Measurements from ENCODE around the gene PLCB4. TPM values are rescaled to one million over a fixed set of nuclear protein-coding genes. Genes with fewer than 3 reads are reported as not detected.

The PLCB4 gene
- total and polyA plus RNA-seq, 2 donors = 4.8 to 7.6 TPM

DNA sequence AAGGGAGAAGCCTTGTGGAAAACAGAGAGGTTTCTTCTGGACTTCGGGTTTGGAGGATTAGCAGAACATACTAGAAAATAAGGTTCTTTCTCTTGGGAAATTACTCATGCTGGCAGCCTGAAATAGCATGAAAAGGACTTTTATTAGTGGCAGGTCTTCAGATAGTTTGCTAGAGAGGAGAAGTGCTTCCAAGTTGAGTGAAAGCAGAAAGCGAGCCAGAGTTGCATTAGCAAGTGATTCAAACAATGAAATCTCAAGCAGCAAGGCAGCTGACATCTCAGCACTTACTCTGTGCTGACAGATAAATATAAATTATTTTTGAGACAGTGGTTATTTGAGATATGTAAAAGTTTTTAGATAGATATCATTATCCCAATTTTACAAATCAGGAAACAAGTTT is 91.9 kb downstream of the PLCB4 start:
- H3K9me3 ChIP-seq (ENCODE audit: control insufficient read depth in 2 of 2, insufficient read depth in 1 of 2, low read length in 1 of 2) = no peaks in the 10 kb centered on the region
- H3K4me1 ChIP-seq (ENCODE audit: control insufficient read depth in 2 of 2, insufficient read depth in 2 of 2, low read length in 2 of 2) = peaks cover 4 to 9% of the 10 kb centered on the region in 2 donors
- DNase-seq (ENCODE audit: low read depth in 6 of 9, low spot score in 9 of 9) = peak in 1 of 9 donors; percentile 7
- no peaks in the 10 kb centered on the region for H3K27me3 ChIP-seq (ENCODE audit: control insufficient read depth in 2 of 2, insufficient read depth in 1 of 2, low read length in 1 of 2)
- no peak overlapping the region for H3K4me3 ChIP-seq (ENCODE audit: low read length in 2 of 2)
- H3K27ac ChIP-seq (ENCODE audit: low read depth in 1 of 2, low read length in 1 of 2) = no peak overlapping the region
- H3K36me3 ChIP-seq (ENCODE audit: control insufficient read depth in 2 of 2, insufficient read depth in 2 of 2, low read length in 1 of 2) = no peaks in the 10 kb centered on the region
- WGBS = 14% methylated on average over 2 of the region's 2 CpGs

DNA sequence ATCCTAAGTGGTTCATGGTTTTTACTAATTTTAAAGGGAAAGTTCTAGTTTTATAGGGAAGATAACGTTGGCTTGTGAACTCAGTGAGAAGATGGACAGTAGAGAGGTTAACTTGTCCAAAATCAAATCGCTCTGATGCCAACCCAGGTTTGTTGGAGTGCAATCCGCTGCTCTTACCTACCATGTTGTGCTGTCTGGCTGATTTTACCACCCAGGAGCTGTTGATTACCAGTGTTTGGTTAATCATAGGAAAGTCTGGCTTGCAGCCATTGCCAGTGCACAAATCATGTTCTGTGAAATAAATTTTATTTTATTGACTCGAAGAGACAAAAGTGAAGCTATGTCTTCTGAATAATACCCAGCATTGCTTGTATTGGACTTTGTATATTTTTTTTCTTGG is 92.4 kb downstream of the PLCB4 start:
- 32% methylated on average over 4 of the region's 4 CpGs for WGBS
- Histone ChIP-seq H3K4me3 (ENCODE audit: low read length in 2 of 2) (no peak overlapping the region), H3K36me3 (ENCODE audit: control insufficient read depth in 2 of 2, insufficient read depth in 2 of 2, low read length in 1 of 2) (no peaks in the 10 kb centered on the region), H3K4me1 (ENCODE audit: control insufficient read depth in 2 of 2, insufficient read depth in 2 of 2, low read length in 2 of 2) (peaks cover 4 to 9% of the 10 kb centered on the region in 2 donors), H3K27me3 (ENCODE audit: control insufficient read depth in 2 of 2, insufficient read depth in 1 of 2, low read length in 1 of 2) (no peaks in the 10 kb centered on the region), H3K27ac (ENCODE audit: low read depth in 1 of 2, low read length in 1 of 2) (no peak overlapping the region), H3K9me3 (ENCODE audit: control insufficient read depth in 2 of 2, insufficient read depth in 1 of 2, low read length in 1 of 2) (no peaks in the 10 kb centered on the region)
- DNase-seq (ENCODE audit: low read depth in 6 of 9, low spot score in 9 of 9) = no peak

DNA sequence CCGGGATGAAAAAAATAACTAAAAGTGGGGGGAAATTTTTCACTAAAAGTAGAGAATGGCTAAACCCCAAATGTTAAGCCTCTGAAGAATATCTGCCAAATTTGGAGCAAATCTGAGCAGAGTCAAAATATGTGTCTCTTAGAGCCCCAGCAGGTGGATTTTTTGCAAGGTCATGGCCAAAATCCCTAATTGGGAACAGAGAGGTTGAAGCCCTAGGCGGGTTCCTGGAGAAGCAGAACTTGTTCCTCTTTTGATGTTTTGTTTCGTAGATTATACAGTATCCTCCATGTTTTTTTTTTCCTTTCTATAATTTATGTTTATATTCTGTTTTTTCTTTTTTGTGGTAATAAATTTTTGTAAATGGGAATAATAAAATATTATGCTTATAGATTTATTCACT is 94.4 kb downstream of the PLCB4 start:
- no peak overlapping the region for H3K4me3 ChIP-seq (ENCODE audit: low read length in 2 of 2)
- no peaks in the 10 kb centered on the region for H3K27me3 ChIP-seq (ENCODE audit: control insufficient read depth in 2 of 2, insufficient read depth in 1 of 2, low read length in 1 of 2)
- H3K9me3 ChIP-seq (ENCODE audit: control insufficient read depth in 2 of 2, insufficient read depth in 1 of 2, low read length in 1 of 2) = no peaks in the 10 kb centered on the region
- H3K27ac ChIP-seq (ENCODE audit: low read depth in 1 of 2, low read length in 1 of 2) = no peak overlapping the region
- no peaks in the 10 kb centered on the region for H3K36me3 ChIP-seq (ENCODE audit: control insufficient read depth in 2 of 2, insufficient read depth in 2 of 2, low read length in 1 of 2)
- H3K4me1 ChIP-seq (ENCODE audit: control insufficient read depth in 2 of 2, insufficient read depth in 2 of 2, low read length in 2 of 2) = peaks cover 4 to 9% of the 10 kb centered on the region in 2 donors
- WGBS = 53% methylated on average over 3 of the region's 3 CpGs
- no peak for DNase-seq (ENCODE audit: low read depth in 6 of 9, low spot score in 9 of 9)

DNA sequence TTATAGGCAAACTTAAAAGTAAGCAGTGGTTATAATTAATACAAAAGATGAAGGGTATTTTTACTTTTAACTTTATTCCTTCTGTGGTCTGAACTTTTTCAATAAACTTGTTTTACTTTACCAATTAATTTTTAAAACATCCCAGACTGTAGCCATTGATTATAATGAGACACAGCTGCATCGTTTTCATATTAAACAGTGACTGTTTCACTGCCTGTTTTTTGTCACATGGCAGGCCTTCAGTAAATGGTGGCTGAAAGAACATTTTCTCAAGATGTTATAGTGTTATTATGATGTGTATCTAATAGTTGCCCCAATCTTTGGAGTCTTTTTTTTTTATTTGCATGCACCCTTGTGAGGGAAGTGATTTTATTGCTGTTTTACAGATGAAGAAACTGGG is 95.1 kb downstream of the PLCB4 start:
- peaks cover 4 to 9% of the 10 kb centered on the region in 2 donors for H3K4me1 ChIP-seq (ENCODE audit: control insufficient read depth in 2 of 2, insufficient read depth in 2 of 2, low read length in 2 of 2)
- no peaks in the 10 kb centered on the region for H3K9me3 ChIP-seq (ENCODE audit: control insufficient read depth in 2 of 2, insufficient read depth in 1 of 2, low read length in 1 of 2)
- 77% methylated on average over 1 of the region's 1 CpG for WGBS
- no peak overlapping the region for H3K27ac ChIP-seq (ENCODE audit: low read depth in 1 of 2, low read length in 1 of 2)
- H3K36me3 ChIP-seq (ENCODE audit: control insufficient read depth in 2 of 2, insufficient read depth in 2 of 2, low read length in 1 of 2) = no peaks in the 10 kb centered on the region
- no peak overlapping the region for H3K4me3 ChIP-seq (ENCODE audit: low read length in 2 of 2)
- DNase-seq (ENCODE audit: low read depth in 6 of 9, low spot score in 9 of 9) = no peak
- H3K27me3 ChIP-seq (ENCODE audit: control insufficient read depth in 2 of 2, insufficient read depth in 1 of 2, low read length in 1 of 2) = no peaks in the 10 kb centered on the region

DNA sequence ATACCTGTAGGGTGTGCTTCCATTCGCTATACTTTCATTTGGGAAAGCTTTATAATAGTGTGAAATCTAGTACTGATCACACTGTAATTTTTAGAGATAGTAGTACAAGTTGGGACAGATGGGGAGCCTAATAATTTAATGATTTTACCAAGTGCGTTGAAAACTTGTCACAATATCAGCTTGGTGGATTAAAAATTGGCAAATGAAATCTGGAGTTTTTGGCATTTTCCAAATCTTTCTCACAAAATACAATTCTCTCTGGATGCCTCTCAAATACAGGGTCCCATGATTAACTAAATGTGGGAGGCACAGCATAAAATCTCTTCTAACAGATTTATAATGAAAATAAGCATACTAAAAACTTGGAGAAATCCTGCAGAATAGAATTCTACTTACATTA is 96.4 kb downstream of the PLCB4 start:
- Histone ChIP-seq H3K4me3 (ENCODE audit: low read length in 2 of 2) (no peak overlapping the region), H3K27ac (ENCODE audit: low read depth in 1 of 2, low read length in 1 of 2) (no peak overlapping the region), H3K9me3 (ENCODE audit: control insufficient read depth in 2 of 2, insufficient read depth in 1 of 2, low read length in 1 of 2) (no peaks in the 10 kb centered on the region), H3K27me3 (ENCODE audit: control insufficient read depth in 2 of 2, insufficient read depth in 1 of 2, low read length in 1 of 2) (no peaks in the 10 kb centered on the region), H3K36me3 (ENCODE audit: control insufficient read depth in 2 of 2, insufficient read depth in 2 of 2, low read length in 1 of 2) (no peaks in the 10 kb centered on the region), H3K4me1 (ENCODE audit: control insufficient read depth in 2 of 2, insufficient read depth in 2 of 2, low read length in 2 of 2) (peaks cover 0 to 4% of the 10 kb centered on the region in 2 donors)
- no peak for DNase-seq (ENCODE audit: low read depth in 6 of 9, low spot score in 9 of 9)
- WGBS = 97% methylated on average over 2 of the region's 2 CpGs

DNA sequence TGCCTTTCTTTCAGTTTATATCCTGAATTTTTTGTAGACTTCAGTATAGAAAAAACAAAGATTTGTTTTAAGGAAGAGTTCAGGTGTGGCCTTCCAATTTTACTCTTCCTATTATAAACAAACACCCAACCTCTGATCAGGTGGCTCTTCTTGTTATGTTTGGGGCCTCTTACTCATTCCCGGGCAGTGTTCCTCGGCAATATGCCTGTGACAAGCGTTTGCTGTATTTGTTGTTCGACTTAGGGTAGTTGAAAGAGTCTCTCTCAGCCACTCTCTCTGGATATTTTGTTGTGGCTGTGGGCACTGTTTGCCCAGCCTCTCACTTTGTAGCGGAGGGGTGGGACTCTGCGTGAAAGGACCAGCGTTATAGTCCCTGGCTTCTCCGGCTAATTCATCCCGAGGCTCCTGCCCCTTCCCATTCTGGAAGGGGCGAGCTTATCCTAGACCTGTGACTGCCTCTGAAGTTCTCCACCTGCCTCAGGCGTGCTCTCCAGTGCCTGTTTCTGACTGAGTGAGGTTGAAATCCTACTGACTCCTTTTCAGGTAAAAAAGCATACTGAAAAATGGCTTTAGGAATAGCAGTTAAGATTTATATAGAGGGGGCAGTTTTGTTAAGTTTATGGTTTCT is 97.4 kb downstream of the PLCB4 start:
- H3K36me3 ChIP-seq (ENCODE audit: control insufficient read depth in 2 of 2, insufficient read depth in 2 of 2, low read length in 1 of 2) = no peaks in the 10 kb centered on the region
- WGBS = 81% methylated on average over 11 of the region's 11 CpGs
- no peak overlapping the region for H3K27ac ChIP-seq (ENCODE audit: low read depth in 1 of 2, low read length in 1 of 2)
- no peaks in the 10 kb centered on the region for H3K4me1 ChIP-seq (ENCODE audit: control insufficient read depth in 2 of 2, insufficient read depth in 2 of 2, low read length in 2 of 2)
- H3K4me3 ChIP-seq (ENCODE audit: low read length in 2 of 2) = no peak overlapping the region
- no peaks in the 10 kb centered on the region for H3K9me3 ChIP-seq (ENCODE audit: control insufficient read depth in 2 of 2, insufficient read depth in 1 of 2, low read length in 1 of 2)
- H3K27me3 ChIP-seq (ENCODE audit: control insufficient read depth in 2 of 2, insufficient read depth in 1 of 2, low read length in 1 of 2) = no peaks in the 10 kb centered on the region
- no peak for DNase-seq (ENCODE audit: low read depth in 6 of 9, low spot score in 9 of 9)

DNA sequence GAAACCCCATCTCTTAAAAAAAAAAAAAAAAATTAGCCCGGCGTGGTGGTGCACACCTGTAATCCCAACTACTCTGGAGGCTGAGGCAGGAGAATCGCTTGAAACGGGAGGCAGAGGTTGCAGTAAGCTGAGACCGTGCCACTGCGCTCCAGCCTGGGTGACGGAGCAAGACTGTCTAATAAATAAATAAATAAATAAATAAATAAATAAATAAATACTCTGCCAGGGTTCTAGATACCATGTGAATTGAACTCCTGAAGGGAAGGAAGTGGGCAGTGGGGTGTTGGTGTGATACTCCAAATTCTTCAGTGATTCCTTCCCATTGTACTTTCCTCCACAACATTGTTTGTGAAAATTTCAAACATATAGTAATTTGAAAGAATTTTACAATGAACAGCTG is 100.5 kb downstream of the PLCB4 start:
- Histone ChIP-seq H3K9me3 (ENCODE audit: control insufficient read depth in 2 of 2, insufficient read depth in 1 of 2, low read length in 1 of 2) (no peaks in the 10 kb centered on the region), H3K27ac (ENCODE audit: low read depth in 1 of 2, low read length in 1 of 2) (no peak overlapping the region), H3K4me3 (ENCODE audit: low read length in 2 of 2) (no peak overlapping the region), H3K4me1 (ENCODE audit: control insufficient read depth in 2 of 2, insufficient read depth in 2 of 2, low read length in 2 of 2) (peaks cover 0 to 4% of the 10 kb centered on the region in 2 donors), H3K36me3 (ENCODE audit: control insufficient read depth in 2 of 2, insufficient read depth in 2 of 2, low read length in 1 of 2) (no peaks in the 10 kb centered on the region), H3K27me3 (ENCODE audit: control insufficient read depth in 2 of 2, insufficient read depth in 1 of 2, low read length in 1 of 2) (no peaks in the 10 kb centered on the region)
- DNase-seq (ENCODE audit: low read depth in 6 of 9, low spot score in 9 of 9) = no peak
- over 99% methylated on average over 7 of the region's 7 CpGs for WGBS

DNA sequence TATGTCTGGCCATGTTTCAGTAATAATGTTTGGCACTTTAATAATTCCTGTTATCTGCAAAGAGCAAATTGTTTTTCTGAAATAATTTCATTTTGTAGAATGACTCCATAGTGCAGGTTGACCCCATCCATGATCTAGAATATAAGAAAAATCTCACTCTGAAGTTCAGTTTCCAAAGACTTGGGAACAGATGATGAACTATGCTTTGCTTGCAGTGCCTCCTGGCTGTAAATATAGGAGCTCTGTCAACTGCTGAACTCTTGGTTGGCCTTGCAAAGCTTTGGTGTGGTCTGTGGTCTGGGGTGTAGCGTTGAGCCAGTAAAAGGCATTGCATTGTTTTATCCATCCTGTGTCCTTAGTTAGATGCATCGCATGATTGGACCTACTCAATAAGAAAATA is 104.0 kb downstream of the PLCB4 start:
- Histone ChIP-seq H3K27ac (ENCODE audit: low read depth in 1 of 2, low read length in 1 of 2) (no peak overlapping the region), H3K36me3 (ENCODE audit: control insufficient read depth in 2 of 2, insufficient read depth in 2 of 2, low read length in 1 of 2) (no peaks in the 10 kb centered on the region), H3K9me3 (ENCODE audit: control insufficient read depth in 2 of 2, insufficient read depth in 1 of 2, low read length in 1 of 2) (no peaks in the 10 kb centered on the region), H3K27me3 (ENCODE audit: control insufficient read depth in 2 of 2, insufficient read depth in 1 of 2, low read length in 1 of 2) (no peaks in the 10 kb centered on the region), H3K4me1 (ENCODE audit: control insufficient read depth in 2 of 2, insufficient read depth in 2 of 2, low read length in 2 of 2) (peaks cover 0 to 4% of the 10 kb centered on the region in 2 donors), H3K4me3 (ENCODE audit: low read length in 2 of 2) (no peak overlapping the region)
- 32% methylated on average over 2 of the region's 2 CpGs for WGBS
- DNase-seq (ENCODE audit: low read depth in 6 of 9, low spot score in 9 of 9) = peak in 1 of 9 donors; percentile 11

DNA sequence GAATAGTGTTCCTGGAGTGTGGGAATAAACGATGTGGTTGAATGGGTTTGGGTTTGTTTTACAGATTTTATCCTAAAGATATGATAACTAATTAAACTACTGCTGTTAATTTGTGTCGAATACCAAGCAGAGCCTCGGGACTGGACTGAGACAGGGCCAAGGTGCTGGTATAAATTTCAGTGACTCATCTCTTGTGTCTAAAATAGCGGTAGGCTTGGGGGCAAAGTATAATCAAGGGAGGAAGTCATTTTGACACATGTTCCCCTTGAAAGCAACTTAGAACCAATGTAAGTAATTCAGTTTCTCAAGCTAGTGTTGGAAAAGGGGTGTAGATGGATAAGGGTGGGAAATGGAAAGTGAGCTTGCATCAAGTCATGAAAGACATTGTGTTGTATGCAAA is 108.4 kb downstream of the PLCB4 start:
- Histone ChIP-seq H3K4me1 (ENCODE audit: control insufficient read depth in 2 of 2, insufficient read depth in 2 of 2, low read length in 2 of 2) (peaks cover 0 to 4% of the 10 kb centered on the region in 2 donors), H3K27me3 (ENCODE audit: control insufficient read depth in 2 of 2, insufficient read depth in 1 of 2, low read length in 1 of 2) (no peaks in the 10 kb centered on the region), H3K27ac (ENCODE audit: low read depth in 1 of 2, low read length in 1 of 2) (no peak overlapping the region), H3K36me3 (ENCODE audit: control insufficient read depth in 2 of 2, insufficient read depth in 2 of 2, low read length in 1 of 2) (no peaks in the 10 kb centered on the region), H3K9me3 (ENCODE audit: control insufficient read depth in 2 of 2, insufficient read depth in 1 of 2, low read length in 1 of 2) (no peaks in the 10 kb centered on the region), H3K4me3 (ENCODE audit: low read length in 2 of 2) (no peak overlapping the region)
- WGBS = 96% methylated on average over 4 of the region's 4 CpGs
- no peak for DNase-seq (ENCODE audit: low read depth in 6 of 9, low spot score in 9 of 9)
